HG02852 (cell line): Measurements from ENCODE around the gene GCGR.

Experiments
- ATAC-seq: cut with Tn5 transposase; IDR thresholded peaks from one replicate; pipeline ENCODE4 v1.9.1; 2021; ENCODE audit warnings: mild to moderate bottlenecking, moderate library complexity; ENCODE audit not compliant: unreplicated experiment

The GCGR gene

GRCh38 chr17:81811705-81812570, 8.0 kb downstream of the GCGR start:
- ATAC-seq: no peak

DNA sequence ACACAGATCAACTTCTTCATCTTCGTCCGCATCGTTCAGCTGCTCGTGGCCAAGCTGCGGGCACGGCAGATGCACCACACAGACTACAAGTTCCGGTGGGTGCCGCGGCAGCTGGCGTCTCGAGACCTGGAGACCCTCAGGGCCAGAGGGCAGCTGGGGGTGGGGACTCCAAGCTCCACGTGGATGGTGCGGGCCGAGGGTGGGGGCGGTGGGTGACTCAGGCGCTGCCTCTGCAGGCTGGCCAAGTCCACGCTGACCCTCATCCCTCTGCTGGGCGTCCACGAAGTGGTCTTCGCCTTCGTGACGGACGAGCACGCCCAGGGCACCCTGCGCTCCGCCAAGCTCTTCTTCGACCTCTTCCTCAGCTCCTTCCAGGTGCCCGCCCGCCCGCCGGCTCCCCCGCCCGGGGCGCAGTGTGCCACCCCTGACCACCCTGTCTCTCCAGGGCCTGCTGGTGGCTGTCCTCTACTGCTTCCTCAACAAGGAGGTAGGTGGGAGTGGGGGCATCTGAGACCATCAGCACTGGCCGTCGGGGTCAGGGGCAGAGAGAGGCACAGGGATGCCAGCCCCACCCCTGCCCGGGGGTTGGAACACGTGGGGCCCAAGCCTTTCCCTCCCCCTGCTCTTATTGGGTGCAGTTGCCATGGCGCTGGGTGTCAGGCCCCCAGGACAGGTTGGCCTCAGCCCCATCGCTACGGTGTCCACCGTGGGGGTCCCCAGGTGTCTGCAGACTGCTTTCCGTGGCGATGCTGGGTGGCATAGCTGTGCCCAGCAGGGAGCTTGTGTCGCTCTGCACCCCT, 8.8 kb downstream of the GCGR start:
- ATAC-seq: no peak

GRCh38 chr17:81813371-81813684, 9.4 kb downstream of the GCGR start:
- no peak for ATAC-seq

DNA sequence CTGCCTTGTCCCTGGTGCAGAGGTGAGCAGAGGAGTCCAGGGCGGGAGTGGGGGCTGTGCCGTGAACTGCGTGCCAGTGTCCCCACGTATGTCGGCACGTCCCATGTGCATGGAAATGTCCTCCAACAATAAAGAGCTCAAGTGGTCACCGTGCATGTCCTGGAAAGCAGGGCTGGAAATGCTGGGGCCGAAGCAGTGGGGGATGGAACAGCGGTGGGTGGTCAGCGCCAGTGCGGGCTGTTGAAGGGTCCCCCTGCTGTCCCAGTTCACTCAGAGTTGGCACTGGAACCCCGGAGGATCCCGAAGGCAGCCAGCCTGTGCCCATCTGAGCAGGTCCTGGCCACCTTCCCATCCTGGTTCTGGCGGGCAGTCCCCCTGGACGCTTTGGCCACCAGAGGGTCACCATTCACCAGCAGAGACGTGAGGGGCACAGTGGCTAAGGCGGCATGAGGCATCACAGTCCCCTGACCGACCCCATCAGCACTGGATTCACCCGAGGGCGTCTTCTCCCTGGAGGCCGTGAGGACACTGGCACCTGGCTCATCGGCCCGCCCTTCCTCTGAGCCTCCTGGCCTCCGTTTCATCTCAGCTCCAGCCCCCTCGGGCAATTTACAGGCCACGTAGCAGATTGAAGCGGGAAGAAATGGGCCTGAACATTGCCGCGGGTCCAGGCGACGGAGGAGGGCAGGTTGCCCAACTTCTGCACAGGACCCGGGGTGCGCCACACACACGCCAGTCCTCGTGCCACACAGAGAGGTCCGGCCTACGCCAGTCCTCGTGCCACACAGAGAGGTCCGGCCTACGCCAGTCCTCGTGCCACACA, 10.1 kb downstream of the GCGR start:
- no peak for ATAC-seq

- no peak for ATAC-seq
Observed at GRCh38 chr17:81814748-81815645, 11.0 kb downstream of the GCGR start.

GRCh38 chr17:81815646-81815986, 11.7 kb downstream of the GCGR start:
- ATAC-seq: no peak

GRCh38 chr17:81817758-81818147, 13.8 kb downstream of the GCGR start:
- ATAC-seq: no peak

GRCh38 chr17:81819708-81820107, 15.8 kb downstream of the GCGR start:
- ATAC-seq: no peak

- no peak for ATAC-seq
Observed at GRCh38 chr17:81821147-81821546, 17.2 kb downstream of the GCGR start.

GRCh38 chr17:81821603-81822311, 17.8 kb downstream of the GCGR start:
- ATAC-seq: no peak

- no peak for ATAC-seq
Observed at GRCh38 chr17:81822312-81822637, 18.3 kb downstream of the GCGR start.

DNA sequence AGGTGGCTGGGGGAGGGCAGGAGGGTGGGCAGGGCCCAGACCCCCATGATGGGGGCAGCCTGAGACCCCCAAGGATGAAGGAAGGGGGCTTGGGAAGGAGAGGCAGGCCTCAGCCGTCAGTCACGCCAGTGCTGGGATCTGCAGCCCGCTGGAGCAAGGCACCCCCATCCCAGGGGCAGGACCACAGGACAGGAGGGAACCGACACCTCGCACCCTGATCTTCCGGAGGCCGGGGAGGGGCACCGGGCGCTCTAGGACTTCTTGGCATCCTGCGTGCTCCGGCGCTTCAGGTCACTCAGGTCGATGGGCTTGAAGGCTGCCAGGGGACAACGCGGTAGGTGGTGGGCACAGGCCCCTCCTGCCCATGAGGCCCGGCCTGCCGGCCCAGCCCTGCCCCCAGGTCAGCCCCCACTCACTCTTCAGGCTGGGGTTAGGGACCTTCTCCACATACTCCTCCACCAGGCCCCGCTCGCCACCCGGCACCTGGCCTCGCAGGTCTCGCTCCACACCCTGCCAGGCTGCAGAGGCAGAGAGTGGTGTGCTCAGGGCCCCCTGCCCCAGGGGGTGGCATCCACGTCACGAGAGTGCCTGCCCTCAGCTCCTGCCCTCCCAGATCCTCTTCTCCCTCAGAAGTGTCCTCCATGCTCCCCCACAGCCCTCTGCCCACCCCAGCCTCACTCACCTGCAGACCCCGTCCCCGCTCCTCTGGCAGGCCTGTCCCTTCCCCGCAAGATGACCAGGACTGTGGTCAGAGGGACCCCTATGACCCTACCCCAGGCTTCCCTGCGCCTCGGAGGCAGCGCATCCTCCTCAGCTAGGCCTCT, 19.3 kb downstream of the GCGR start:
- no peak for ATAC-seq

DNA sequence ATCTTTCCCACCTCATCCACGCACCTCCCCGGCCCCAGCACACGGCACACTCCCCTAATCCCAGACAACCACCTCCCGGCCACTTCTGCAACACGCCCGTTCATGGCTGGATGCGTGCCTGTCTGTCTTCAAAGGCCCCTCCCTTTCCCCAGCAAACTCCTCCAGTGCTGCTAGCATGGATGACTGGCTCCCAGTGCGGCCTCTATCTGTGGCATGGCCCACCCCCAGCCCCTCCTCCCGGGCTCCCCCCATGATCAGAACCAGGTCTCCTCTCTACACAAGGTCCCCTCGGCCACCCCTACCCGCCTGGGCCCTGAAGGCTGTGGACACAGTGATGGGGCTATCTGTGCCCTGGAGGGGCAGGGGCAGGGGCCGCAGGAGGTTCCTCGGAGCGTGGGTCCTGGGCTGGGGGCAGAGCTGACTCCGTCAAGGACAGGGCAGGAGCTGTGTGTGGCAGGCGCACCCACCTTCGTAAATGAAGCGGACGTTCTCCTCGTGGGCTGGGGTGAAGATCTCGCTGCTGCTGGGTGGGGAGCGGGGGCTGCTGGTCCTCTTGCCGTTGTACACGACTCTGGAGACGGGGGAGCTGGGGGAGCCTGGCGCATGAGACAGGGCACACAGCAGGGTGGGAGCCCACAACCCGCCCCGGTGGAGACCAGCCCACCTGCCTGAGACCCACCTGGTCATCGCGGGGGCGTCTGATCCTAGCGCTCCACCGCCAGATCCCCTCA, 20.0 kb downstream of the GCGR start:
- ATAC-seq: no peak

GRCh38 chr17:81824595-81824994, 20.6 kb downstream of the GCGR start:
- no peak for ATAC-seq

- ATAC-seq: no peak
Observed at GRCh38 chr17:81825841-81826466, 22.0 kb downstream of the GCGR start.

- no peak for ATAC-seq
Observed at GRCh38 chr17:81828656-81829055, 24.7 kb downstream of the GCGR start.

DNA sequence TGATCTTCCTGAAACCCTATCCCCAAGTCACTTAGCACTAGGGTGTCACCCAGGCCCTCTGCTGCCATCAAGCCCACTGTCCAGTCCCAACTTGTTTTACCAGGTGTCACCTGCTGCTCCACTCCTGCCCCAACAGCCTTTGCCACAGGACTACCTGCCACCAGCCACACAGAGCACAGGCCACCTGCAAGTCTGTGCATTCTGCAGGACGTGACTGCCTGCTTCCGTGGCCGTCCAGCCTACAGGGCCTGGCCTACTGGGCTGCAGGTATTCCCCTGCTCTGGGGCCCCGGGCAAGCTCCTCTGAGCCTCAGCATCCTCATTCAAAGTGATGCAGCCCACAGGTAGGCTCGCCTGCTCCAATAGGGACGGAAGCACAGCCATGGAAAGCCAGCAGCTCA, 25.9 kb downstream of the GCGR start:
- ATAC-seq: no peak

DNA sequence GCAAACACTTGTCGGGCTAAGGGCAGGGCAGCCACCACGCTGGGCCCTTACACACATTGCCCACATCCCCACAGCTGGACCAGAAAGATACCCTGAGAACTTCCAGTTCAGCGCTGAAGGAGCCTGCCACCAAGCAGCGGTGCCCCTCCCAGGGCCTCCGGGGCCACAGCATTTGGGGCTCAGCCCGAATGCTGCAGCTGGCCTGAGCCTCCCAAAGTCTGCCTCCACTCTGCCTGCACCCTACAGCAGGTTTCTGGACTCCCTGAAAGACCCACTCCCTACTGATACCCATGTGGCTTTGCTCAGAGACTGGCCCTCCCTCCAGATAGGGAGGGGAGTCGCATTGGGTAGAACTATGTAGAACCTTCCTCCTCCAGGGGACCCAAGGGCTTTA, 27.6 kb downstream of the GCGR start:
- ATAC-seq: no peak
